ENCODE results near the gene SPC24.

SPC24 gene

DNA sequence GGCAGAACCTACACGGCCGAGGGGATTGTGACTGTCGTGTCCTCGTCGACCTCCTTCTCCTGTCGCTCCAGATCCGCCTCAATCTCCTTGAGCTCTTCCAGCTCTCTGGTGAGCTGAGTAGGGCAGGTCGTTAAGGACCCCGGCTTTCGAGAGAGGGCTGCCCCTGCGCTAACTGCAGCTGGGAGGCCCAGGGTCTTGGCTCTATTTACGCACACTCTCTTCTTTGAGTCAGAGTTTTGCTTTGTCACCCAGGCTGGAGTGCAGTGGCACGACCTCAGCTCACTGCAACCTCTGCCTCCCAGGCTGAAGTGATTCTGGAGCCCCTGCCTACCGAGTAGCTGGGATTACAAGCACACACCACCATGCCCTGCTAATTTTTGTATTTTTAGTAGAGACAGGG, 7.6 kb downstream of the SPC24 start:
- H3K27ac ChIP-seq (ENCODE audit: low read depth, low read length): no peak overlapping the region
- H4K20me1 ChIP-seq (ENCODE audit: control insufficient read depth, insufficient read depth, low read depth, low read length): no peaks in the 10 kb centered on the region
- H3K9me2 ChIP-seq (replicated peaks; ENCODE audit: control insufficient read depth, low read length): no peaks in the 10 kb centered on the region
- H3K79me2 ChIP-seq (ENCODE audit: control insufficient read depth, low read length): peaks cover 35% of the 10 kb centered on the region
- TF ChIP-seq, protein P1, sequence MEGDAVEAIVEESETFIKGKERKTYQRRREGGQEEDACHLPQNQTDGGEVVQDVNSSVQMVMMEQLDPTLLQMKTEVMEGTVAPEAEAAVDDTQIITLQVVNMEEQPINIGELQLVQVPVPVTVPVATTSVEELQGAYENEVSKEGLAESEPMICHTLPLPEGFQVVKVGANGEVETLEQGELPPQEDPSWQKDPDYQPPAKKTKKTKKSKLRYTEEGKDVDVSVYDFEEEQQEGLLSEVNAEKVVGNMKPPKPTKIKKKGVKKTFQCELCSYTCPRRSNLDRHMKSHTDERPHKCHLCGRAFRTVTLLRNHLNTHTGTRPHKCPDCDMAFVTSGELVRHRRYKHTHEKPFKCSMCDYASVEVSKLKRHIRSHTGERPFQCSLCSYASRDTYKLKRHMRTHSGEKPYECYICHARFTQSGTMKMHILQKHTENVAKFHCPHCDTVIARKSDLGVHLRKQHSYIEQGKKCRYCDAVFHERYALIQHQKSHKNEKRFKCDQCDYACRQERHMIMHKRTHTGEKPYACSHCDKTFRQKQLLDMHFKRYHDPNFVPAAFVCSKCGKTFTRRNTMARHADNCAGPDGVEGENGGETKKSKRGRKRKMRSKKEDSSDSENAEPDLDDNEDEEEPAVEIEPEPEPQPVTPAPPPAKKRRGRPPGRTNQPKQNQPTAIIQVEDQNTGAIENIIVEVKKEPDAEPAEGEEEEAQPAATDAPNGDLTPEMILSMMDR (IDR thresholded peaks at IDR 0.05; ENCODE audit: low read depth, low read length, poor library complexity, severe bottlenecking): no peak
- TF ChIP-seq EZH2phosphoT487 (IDR thresholded peaks at IDR 0.05; ENCODE audit: borderline replicate concordance, low read length): no peak
- no peaks in the 10 kb centered on the region for H3K9me3 ChIP-seq (ENCODE audit: control insufficient read depth, insufficient read depth, low read length)
- no peaks in the 10 kb centered on the region for H3K27me3 ChIP-seq (ENCODE audit: control insufficient read depth, low read length)
- peaks cover 11% of the 10 kb centered on the region for H3F3A ChIP-seq (ENCODE audit: control insufficient read depth, insufficient read depth)
- no peak overlapping the region for H3K4me3 ChIP-seq (ENCODE audit: low read length)
- H3K36me3 ChIP-seq (ENCODE audit: control insufficient read depth, low read length): peaks cover 63% of the 10 kb centered on the region
- H3K4me1 ChIP-seq (ENCODE audit: control insufficient read depth, low read length): peaks cover 10% of the 10 kb centered on the region
- H3K4me2 ChIP-seq (ENCODE audit: low read length): no peak overlapping the region

DNA sequence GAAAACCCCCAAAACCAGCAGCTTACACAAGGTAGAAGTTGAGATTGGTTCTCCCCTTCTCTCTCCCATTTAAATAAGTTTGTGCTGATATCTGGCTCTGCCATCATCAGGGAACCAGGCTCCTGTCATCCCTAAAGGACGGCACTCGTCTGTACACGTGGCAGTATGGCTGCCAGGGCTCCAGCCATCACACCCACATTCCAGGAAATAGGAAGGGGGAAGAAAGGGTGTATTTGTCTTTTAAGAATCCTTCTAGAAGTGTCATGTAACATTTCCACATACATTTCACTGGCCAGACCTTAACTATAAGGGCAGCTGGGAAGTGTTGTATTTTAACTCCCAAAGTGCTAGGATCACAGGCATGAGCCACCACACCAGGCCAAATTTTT, 10.1 kb downstream of the SPC24 start:
- peaks cover 29% of the 10 kb centered on the region for H3K4me1 ChIP-seq (ENCODE audit: control insufficient read depth, low read length)
- peaks cover 47% of the 10 kb centered on the region for H3K36me3 ChIP-seq (ENCODE audit: control insufficient read depth, low read length)
- H3K27me3 ChIP-seq (ENCODE audit: control insufficient read depth, low read length): no peaks in the 10 kb centered on the region
- H4K20me1 ChIP-seq (ENCODE audit: control insufficient read depth, insufficient read depth, low read depth, low read length): no peaks in the 10 kb centered on the region
- H3K4me3 ChIP-seq (ENCODE audit: low read length): no peak overlapping the region
- H3K79me2 ChIP-seq (ENCODE audit: control insufficient read depth, low read length): peaks cover 14% of the 10 kb centered on the region
- no peak for TF ChIP-seq EZH2phosphoT487 (IDR thresholded peaks at IDR 0.05; ENCODE audit: borderline replicate concordance, low read length)
- TF ChIP-seq, protein P1 (IDR thresholded peaks at IDR 0.05; ENCODE audit: low read depth, low read length, poor library complexity, severe bottlenecking): no peak
- no peak overlapping the region for H3K4me2 ChIP-seq (ENCODE audit: low read length)
- no peaks in the 10 kb centered on the region for H3K9me2 ChIP-seq (replicated peaks; ENCODE audit: control insufficient read depth, low read length)
- H3K9me3 ChIP-seq (ENCODE audit: control insufficient read depth, insufficient read depth, low read length): no peaks in the 10 kb centered on the region
- H3F3A ChIP-seq (ENCODE audit: control insufficient read depth, insufficient read depth): peaks cover 20% of the 10 kb centered on the region
- H3K27ac ChIP-seq (ENCODE audit: low read depth, low read length): no peak overlapping the region

DNA sequence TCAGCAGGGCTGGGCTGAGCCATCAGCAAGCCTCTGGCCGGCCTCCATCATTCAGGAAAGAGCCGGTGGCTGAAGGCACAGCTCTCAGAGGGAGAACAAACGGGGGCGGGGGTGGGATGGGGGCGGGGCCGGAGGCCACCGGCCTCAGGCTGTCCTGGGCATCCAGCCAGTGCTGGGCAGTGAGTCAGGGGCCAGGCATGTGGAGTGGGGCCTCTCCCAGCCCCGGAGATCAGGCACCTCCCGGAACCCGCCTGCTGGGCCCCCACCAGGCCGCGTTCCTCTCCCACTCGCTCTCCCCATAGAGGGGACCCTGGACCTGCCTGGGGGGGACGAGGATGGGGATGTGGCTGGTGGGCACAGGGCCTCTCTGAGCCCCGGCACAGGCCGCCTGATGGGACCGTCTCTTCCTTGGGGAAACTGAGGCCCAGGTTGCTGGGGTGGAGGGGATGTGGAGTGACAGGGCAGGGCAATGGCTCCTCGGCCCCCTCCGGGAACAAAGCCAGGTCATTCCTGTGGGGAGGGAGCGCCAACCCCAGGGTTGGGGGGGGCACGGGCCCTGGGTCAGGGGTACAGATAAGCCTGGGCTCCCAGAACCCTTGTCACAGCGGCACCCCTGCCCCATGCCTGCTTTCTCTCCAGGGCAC, 12.9 kb downstream of the SPC24 start:
- no peaks in the 10 kb centered on the region for H3K9me3 ChIP-seq (ENCODE audit: control insufficient read depth, insufficient read depth, low read length)
- no peak overlapping the region for H3K4me3 ChIP-seq (ENCODE audit: low read length)
- no peaks in the 10 kb centered on the region for H4K20me1 ChIP-seq (ENCODE audit: control insufficient read depth, insufficient read depth, low read depth, low read length)
- no peaks in the 10 kb centered on the region for H3K9me2 ChIP-seq (replicated peaks; ENCODE audit: control insufficient read depth, low read length)
- no peak overlapping the region for H3K27ac ChIP-seq (ENCODE audit: low read depth, low read length)
- no peak overlapping the region; the same call in 1 of the 2 replicates for H3K4me2 ChIP-seq (ENCODE audit: low read length)
- peaks cover 29% of the 10 kb centered on the region for H3F3A ChIP-seq (ENCODE audit: control insufficient read depth, insufficient read depth)
- peaks cover 28% of the 10 kb centered on the region for H3K36me3 ChIP-seq (ENCODE audit: control insufficient read depth, low read length)
- H3K79me2 ChIP-seq (ENCODE audit: control insufficient read depth, low read length): no peaks in the 10 kb centered on the region
- peaks cover 57% of the 10 kb centered on the region for H3K4me1 ChIP-seq (ENCODE audit: control insufficient read depth, low read length)
- no peaks in the 10 kb centered on the region for H3K27me3 ChIP-seq (ENCODE audit: control insufficient read depth, low read length)
- TF ChIP-seq EZH2phosphoT487 (IDR thresholded peaks at IDR 0.05; ENCODE audit: borderline replicate concordance, low read length): no peak
- TF ChIP-seq, protein P1 (IDR thresholded peaks at IDR 0.05; ENCODE audit: low read depth, low read length, poor library complexity, severe bottlenecking): no peak
